Activated T-helper 1 cell treated with anti-CD3 and anti-CD28 coated beads, Interleukin-2, amount 50 U/mL, for 16 hours (primary cell): ENCODE measurements around the gene SF3A1.

Experiments used
- DNase-seq, 2 donors: peaks; one replicate each; pipeline ENCODE4 v3.0.0-alpha.2; 2020; ENCODE audit warnings: low read depth in 1 of 2, low spot score in 1 of 2

Gene SF3A1

DNA sequence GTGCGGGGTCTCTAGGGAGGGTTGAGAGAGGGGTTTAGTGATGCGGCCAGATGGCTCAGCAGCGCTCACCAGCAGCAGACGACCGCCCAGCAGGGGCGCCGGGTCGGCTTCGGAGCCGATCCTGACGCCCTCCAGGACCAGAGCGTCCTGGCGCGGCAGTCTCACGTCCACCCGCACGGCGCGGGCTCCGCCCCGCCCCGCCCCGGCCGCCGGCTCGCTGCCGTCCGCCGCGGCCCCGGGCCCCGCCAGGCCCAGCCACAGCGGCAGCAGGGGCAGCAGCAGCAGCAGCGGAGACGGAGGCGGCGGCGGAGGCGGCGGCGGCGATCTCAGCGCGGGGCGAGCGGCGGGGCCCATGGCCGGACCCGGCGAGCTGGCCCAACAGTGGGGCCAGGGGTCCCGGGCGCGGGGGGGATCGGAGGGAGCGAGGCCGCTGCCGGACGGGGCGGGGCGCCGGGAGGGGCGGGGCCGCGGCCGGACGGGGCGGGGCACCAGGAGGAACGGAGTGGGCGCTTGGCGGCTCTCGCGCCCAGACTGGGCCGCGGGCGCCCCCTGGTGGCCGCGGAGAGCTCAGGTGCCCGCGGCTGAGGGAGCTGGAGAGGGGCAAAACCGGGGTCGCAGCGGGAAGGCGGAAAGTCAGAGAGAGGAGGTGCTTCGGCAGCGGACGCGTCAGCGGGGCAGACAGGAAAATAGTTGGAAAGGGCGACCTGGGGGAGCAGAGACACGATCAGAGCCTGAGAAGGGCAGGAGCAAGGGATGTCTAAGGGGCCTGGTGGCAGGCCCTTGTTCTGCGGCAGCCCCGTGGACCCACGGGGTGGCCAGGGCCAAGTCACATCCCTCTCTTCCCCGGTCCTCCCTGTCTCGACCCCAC lies 30.5 kb upstream of the SF3A1 start, which contains the start of gene RNF215:
RNF215 (minus strand) TSS at position 452 of the 868 bp plus-strand sequence; CDS start at position 354, 98 bp downstream.
- peak; percentile 59 to 77 for DNase-seq

DNA sequence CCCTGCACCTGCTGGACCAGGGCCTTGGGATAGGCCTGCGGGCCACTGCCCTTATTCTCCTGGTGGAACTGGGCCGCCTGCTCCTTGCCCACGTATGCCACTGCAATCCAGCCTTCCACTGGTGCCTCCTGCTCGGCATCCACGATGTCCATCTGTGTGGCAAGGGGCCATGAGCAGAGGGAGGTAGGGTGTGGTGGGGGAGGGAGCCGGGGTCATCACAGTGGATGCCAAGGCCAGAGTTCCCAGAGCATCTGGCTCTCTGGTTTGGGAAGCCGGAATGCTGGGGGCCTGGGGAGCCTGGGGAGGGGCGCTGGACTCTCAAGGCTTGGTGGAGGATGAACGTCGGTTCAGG lies 29.9 kb upstream of the SF3A1 start:
- no peak for DNase-seq

DNA sequence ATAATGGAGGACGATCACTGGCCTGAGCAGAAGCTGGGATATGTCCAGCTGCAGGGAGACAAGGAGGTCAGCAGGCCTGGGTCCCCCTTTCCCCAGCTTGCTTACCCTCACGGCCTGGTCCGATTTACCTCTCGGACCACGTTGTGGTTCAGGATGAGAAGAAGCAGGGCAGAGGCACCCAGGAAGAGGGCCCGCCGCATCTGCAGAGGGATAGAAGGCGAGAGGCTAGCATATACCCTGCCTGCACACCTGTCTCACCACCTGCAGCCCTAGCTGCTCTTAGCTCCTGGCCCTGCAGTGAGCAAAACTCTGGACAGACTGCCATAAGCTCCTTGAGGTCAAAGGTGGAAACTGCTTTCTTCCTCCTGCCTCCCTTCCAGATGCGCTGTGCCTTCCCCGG lies 29.2 kb upstream of the SF3A1 start:
- DNase-seq = no peak

DNA sequence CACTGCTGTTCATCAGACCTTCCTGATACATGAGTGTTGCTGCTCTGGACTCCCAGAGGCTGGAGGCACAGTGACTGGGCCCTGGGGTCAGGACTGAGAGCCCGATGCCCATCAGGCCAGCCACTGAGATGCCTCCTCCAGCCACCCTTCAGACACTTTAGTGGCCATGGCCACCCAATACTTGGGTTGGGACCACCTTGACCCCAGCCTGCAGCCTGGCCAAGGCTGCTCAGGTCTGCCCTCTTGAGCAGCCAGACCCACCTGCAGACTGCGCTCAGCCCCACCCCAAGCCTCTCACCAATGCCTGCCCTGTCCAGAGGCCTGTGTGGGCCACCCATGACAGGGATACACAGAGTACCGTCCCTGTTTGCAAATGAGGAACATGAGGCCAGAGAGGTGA lies 26.4 kb upstream of the SF3A1 start:
- no peak for DNase-seq

DNA sequence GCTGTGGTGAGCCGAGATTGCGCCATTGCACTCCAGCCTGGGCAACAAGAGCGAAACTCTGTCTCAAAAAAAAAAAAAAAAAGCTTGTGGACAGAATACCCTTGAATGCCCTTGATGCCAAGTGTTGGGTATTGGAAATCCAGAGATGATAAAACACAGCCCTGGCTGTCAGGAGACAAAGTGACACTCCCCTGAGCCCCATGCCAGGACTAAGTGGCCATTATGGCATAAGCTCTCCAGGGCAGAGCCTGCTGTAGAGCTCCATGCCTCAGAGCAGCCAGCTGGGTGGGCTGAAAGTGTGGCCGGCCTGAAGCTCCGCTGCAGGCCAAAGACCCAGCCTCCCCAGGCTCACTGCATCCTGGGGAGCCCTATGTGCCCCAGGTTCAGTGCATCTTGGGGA lies 25.6 kb upstream of the SF3A1 start:
- DNase-seq = no peak

DNA sequence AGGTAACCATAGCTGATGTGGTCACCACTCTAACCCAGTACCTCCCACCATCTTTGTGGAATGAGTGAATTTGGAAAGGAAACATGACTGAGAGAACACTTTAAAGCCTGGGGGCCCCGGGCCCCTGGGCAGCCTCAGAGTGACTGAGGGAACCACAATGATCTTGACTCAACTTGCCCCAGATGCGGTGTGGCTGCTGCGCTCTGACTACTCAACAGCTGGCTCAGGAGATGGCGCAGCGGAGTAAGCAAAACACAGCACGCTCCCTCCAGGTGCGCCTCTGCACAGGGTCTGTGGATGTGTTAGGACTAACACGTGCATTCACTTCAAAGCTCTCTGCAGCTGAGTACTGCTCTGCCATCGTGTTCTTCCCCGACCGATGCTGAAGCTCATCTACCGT lies 24.6 kb upstream of the SF3A1 start:
- no peak for DNase-seq

DNA sequence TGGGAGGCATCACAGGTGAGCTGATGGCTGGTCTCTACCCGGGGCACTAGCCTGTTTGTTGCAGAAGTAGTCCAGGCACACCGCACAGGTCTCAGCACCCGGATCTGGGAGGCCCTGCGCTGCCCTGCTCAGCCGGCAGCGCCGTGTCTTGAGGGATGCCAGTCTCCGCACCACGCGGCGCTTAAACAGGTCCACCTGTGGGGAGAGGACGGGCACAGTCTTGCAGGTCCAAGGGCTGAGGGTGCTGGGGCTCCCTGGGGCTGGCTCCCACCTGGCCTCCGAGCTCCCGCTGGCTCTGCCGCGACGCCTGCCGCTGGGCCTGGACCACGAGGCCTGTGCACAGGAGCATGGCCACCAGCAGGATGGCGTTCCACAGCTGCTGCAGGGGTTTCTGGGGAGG lies 23.3 kb upstream of the SF3A1 start:
- DNase-seq = no peak

DNA sequence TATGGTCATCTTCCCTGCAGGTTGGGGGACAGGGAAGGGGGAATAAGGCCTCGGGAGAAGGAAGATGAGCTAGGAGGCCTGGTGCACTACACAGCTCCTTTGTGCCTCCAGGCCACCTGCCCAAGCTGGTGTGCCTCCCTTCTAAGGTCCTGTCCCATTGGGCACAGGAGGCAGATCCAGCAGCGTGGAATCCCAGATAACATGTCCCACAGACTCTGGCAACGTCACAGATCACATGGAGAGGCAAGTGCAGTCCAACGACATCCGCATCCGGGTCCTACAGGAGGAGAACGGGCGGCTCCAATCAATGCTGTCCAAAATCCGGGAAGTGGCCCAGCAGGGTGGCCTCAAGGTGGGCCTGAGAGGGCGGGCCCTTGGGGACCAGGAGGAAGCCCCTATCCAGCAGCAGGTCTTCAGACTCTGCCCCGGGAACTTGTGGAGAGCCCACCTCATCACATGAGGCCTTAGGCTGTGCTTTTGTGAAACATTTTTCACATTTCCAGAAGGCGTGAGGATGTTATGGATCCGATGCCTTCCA lies 18.7 kb upstream of the SF3A1 start:
- DNase-seq = no peak

DNA sequence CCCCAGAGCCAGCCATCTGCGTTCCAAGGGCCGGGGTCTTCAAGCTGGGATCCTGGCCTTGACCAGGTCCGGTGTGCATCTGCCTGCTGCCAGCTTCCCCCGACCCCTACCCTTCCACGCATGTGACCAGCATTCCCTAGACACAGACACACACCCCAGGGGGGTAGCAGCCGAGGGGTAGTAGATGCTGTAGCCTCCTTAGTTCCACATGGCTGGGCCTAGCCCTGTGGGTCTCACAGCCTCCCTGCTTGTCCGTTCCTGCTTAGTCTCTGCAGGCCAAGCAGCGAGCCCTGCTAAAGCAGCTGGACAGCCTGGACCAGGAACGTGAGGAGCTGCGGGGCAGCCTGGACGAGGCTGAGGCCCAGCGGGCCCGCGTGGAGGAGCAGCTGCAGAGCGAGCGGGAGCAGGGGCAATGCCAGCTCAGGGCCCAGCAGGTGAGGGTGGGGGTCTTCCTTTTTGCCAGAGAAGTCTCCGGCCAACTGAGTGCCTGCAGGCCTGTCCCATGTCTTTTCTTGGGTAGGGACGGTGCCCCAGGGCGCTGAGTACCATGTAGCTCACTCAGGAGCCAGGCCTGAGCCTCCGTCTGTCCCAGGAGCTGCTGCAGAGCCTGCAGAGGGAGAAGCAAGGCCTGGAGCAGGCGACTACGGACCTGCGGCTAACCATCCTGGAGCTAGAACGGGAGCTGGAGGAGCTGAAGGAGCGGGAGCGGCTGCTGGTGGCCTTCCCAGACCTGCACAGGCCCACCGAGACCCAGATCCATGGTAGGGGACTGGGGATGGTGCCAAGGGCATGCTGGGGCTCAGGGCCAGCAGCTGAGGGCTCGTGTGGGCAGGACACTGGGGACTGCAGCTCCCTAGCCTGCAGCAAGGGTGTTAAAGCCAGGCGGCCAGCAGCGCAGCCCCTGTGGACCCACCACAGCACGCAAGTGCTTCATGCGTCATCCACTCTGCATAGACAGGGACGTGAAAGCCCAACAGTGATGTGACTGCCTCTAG lies 16.9 kb upstream of the SF3A1 start:
- no peak for DNase-seq

DNA sequence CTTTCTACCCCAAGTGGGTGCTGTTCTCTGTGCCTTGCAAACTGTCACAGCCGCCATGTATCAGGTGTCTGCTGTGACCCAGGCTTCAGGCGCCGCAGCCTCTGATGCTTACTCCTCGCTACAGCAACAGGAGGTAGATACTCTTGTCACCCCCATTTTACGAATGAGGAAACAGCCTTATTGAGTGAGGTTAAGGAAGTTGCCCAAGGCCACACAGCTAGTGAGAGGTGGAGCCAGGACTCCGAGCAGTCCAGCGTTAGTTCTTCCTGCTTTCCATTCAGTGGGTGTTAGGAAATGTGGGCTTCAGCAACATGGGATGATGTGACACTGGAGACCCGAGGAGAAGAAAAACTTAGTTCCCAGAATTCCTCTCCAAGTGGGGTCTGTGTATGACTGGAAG lies 16.2 kb upstream of the SF3A1 start:
- no peak for DNase-seq

DNA sequence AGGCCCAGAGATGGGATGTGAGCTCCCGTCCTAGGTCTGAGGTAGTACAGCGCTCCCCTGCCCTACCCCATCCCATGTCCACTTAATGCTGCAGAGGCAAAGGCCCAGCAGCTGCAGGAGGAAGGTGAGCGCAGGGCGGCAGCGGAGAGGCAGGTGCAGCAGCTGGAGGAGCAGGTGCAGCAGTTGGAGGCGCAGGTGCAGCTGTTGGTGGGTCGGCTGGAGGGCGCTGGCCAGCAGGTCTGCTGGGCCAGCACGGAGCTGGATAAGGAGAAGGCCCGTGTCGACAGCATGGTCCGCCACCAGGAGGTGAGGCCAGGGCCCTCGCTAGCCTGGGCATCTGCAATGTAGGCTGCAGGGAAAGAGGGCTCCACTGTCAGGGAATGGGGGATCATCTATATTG lies 15.3 kb upstream of the SF3A1 start:
- DNase-seq = no peak

DNA sequence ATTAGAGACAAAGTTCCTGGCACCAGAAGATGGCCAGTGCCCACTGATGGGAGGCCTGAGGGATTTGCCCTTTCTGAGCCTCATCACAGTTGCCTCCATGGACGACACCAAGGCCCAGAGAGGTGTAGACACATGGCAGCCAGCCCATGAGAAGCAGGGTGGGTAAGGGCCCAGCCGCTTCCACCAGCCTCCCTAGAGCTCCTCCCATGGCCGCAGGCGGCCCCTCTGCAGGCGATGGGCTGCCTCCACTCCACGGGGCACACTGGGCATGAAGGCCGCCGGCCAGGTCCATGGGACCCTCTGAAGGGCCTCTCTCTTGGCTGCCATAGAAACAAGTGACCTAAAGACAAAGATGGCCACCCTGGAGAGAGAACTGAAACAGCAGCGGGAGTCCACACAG lies 14.6 kb upstream of the SF3A1 start:
- DNase-seq = no peak

DNA sequence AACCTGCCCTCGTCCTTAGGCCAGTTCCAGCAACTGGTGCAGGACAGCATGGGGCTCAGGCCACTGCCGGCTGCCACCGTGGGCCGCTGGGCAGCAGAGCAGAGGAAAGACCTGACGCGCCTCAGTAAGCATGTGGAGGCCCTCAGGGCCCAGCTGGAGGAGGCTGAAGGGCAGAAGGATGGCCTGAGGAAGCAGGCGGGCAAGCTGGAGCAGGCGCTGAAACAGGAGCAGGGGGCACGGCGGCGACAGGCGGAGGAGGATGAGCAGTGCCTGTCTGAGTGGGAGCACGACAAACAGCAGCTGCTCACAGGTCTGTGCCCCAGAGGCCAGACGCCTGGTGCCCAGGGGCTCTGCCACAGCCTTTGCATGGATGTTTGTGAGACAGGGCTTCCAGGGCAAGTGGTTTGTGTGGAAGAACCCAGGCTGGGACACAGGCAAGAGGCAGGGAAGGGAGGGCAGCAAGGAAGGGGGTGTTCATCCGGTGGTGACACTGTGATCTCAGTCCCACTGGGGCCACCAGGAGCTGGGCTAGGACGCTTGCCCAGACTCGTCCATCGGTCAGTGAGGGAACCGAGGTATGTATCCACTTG lies 14.0 kb upstream of the SF3A1 start:
- DNase-seq = no peak

DNA sequence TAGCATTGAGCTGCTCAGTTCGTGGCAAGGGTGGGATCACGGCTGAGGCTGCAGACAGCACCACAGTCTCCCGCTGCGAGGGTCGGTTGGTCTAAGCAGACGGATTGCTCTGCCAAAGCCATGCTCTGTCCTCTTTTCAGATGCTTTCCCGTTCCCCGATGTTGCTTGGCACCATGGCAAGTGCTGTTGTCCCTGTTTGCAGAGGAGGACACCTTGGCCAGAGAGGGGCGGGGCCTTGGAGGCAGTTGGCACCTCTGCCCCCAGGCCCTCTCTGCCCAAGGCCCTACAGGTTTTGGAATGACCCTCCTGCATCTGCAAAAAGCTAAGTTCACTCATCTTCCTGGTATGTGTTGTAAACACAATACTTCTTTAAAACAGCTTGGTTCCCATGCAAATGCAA lies 11.7 kb upstream of the SF3A1 start:
- DNase-seq = no peak

DNA sequence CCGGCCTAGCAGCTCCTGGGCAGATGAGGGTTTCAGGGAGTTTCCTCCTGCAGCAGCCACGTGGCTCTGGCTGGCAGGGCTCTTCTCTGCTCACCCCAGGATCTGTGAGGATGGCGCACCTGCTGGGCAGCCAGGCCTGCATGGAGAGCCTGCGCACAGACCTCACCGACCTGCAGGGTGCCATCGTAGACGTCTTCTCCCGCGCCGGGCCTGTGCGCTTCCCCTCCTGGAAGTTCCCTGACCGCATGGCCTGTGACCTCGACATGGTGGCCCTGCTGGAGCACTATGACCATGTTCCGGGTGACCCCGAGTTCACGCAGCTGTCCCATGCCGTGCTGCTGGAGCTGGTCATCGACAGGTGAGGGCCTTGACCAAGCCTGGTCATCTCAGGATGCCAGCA lies 9.2 kb upstream of the SF3A1 start:
- DNase-seq = no peak

DNA sequence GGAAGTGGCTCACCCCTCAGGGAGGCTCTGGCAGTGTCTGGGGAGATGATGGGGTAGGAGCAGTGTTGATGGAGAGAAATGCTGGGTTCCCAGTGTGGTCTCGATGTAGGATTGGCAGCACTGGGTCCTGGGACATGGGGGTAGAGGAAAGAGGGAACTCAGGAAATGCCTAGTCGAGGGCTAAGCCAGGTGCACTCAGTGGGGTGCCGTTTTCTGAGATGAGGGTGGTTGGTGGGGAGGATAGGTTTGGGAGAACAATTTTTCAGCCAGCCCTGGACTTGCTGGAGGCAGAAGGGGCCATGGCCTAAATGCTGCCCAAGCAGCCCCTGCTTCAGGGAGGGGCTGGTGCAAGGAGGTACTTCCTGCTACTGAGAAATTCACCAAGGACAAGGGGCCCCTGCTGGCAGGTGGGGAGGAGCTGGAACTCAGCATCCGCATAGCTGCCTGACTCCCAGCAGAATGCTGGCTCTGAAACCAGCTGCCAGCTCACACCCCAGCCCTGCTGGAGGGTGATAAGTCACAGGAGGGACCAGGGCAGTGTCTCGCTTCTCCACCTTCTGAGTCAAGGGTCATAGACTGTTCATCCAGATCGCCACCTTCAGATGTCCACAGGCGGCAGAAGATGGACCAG lies 6.1 kb upstream of the SF3A1 start:
- no peak for DNase-seq

DNA sequence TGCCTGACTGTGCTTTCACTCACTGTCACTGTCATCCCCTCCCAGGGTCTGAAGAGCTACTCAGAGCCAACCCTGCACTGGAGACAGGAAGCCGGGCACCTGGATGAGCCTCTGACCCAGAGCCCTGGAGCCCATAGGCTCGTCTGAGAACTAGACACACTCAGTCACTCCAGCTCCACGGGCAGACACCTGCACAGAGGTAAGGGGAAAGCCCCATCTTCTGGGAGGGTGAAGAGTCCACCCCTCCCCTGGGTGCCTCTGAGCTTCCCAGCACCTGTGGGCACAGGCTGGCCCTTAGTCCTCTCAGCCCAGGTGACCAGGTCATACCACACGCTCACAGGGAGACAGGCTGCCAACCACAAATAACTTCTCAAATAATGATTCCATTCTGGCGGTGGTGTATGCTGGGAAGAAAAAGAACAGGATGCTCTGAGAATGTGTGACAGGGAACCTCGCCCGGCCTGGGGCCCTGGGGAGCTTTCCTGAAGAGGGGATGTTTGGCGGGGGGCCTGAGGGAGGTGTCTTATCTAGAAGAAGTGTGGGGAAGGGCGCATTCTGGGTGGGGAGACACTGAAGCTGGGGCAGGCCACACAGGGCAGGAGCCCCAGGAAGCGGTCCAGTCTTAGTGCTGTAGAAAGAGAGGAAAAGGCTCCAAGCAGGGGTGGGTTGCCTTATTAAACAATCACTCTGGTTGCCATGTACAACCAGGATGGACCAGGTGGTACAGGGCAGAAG lies 5.4 kb upstream of the SF3A1 start:
- DNase-seq = no peak

DNA sequence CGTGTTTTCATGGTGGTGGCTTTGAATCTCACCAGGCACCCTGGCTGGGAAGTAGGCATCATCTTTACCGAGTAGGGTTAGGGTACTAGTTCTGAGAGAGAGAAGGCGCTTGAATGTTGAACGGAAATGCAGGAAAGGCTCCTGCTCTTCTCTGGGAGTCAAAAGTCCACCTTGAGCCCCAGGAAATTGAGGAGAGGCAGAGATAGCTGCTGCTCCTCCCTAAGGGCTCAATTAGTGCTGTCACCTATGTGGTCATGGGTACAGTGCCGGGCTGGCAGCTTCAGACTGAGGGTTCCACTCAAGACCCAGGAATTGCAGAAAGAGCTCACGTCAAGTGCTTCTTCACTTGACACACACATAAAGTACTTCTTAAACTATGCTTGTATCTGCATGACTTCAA lies 1.8 kb upstream of the SF3A1 start:
- DNase-seq = no peak

DNA sequence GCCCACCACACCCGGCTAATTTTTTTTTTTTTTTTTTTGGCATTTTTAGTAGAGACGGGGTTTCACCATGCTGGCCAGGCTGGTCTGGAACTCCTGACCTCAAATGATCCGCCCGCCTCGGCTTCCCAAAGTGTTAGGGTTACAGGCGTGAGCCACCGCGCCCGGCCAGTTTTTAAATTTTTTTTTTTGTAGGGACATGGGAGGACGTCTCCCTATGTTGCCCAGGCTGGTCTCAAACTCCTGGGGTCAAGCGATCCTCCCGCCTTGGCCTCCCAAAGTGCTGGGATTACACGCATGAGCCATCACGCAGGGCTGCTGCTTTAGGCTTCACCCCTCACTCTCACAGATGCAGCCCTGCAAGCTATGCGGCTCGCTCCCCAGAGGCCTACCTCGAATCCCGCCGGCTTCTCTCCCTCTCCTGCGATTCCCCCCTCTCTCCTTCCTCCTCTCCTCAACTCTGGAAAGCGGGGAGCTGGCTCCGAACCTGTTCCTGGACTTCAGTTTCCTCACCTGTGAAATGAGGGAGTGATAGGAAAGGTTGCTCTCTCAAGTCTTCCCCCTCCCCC lies 1.0 kb upstream of the SF3A1 start:
- DNase-seq = no peak

DNA sequence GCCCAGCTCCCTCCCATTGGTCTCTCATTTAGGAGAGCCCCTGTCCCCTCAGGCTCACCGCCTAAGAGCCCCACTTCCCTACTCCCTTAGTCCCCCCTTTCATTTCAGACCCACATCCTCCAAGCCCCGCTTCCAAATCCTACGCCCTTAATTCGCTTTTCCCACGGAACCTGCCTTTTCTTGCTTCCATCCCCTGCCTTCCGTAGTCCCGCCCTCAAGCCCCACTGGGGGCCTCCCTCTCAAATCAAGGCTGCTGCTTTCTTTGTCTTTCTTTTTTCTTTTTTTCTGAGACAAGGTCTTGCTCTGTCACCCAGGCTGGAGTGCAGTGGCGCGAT lies 509 bp upstream of the SF3A1 start:
- DNase-seq = no peak
